AG20443 (cell line): ENCODE measurements around the gene RPS3.
A peak's percentile ranks its signal among the peaks of the same experiment; 100 is the strongest.
"Not testable (repeated sequence)": the region's sequence is repeated elsewhere in the genome, so short reads cannot be mapped to it uniquely, and the experiment has no call there.

Experiments used
- DNase-seq: peaks from one replicate; pipeline ENCODE4 v3.0.0; 2012; ENCODE audit warnings: low spot score, mixed read lengths

Gene RPS3

GRCh38 chr11:75380716-75381420 is 18.4 kb upstream of the RPS3 start:
- DNase-seq: peak; percentile 49

GRCh38 chr11:75383246-75383645 is 16.1 kb upstream of the RPS3 start:
- DNase-seq: no peak

- DNase-seq: peak; percentile 90
These were observed 14.8 kb upstream of the RPS3 start for GRCh38 chr11:75384438-75385080.

- no peak for DNase-seq
These were observed 12.2 kb upstream of the RPS3 start for GRCh38 chr11:75386942-75387630.

- DNase-seq: no peak
These were observed 11.5 kb upstream of the RPS3 start for GRCh38 chr11:75387736-75388294.

- peak; percentile 87 for DNase-seq
These were observed 10.7 kb upstream of the RPS3 start for GRCh38 chr11:75388386-75389275.

- no peak for DNase-seq
These were observed 10.1 kb upstream of the RPS3 start for GRCh38 chr11:75389276-75389605.

- DNase-seq: no peak
These were observed 9.4 kb upstream of the RPS3 start for GRCh38 chr11:75389925-75390324.

- DNase-seq: no peak
These were observed 5.1 kb upstream of the RPS3 start for GRCh38 chr11:75394085-75394840.

- DNase-seq: no peak
These were observed 412 bp upstream of the RPS3 start for GRCh38 chr11:75398906-75399305.

GRCh38 chr11:75400146-75400865 is 988 bp downstream of the RPS3 start:
- DNase-seq: no peak

GRCh38 chr11:75402002-75402773 is 2.9 kb downstream of the RPS3 start:
- DNase-seq: no peak

- no peak for DNase-seq
These were observed 3.7 kb downstream of the RPS3 start for GRCh38 chr11:75403037-75403436.

GRCh38 chr11:75403983-75404658 is 4.8 kb downstream of the RPS3 start:
- DNase-seq: no peak

GRCh38 chr11:75406338-75406777 is 7.0 kb downstream of the RPS3 start:
- DNase-seq: no peak

GRCh38 chr11:75408957-75409219 is 9.6 kb downstream of the RPS3 start:
- DNase-seq: no peak

- not testable (repeated sequence) for DNase-seq
These were observed 10.7 kb downstream of the RPS3 start for GRCh38 chr11:75409971-75410370.

GRCh38 chr11:75413146-75413545 is 13.8 kb downstream of the RPS3 start:
- not testable (repeated sequence) for DNase-seq

- no peak for DNase-seq
These were observed 14.5 kb downstream of the RPS3 start for GRCh38 chr11:75413864-75414263.
